HepG2 (cell line): ENCODE data around the gene GCH1. TPM values are rescaled to one million over a fixed set of nuclear protein-coding genes. Genes with fewer than 3 reads are reported as not detected.

Source experiments
- AGO2 ChIP-seq: fragments of 200-400 bp; formaldehyde crosslinking; optimal IDR thresholded peaks from 2 replicates; pipeline ENCODE3; 2017; ENCODE audit warnings: mild to moderate bottlenecking, low read depth, low read length, moderate library complexity
- KAT2B ChIP-seq: fragments of 150-350 bp; IDR thresholded peaks from 2 replicates; pipeline ENCODE4 v1.6.1; 2014; ENCODE audit warnings: low read depth, low read length, borderline replicate concordance
- KDM6A ChIP-seq: IDR thresholded peaks from 2 replicates; pipeline ENCODE4 v1.6.1; 2016; ENCODE audit warnings: low read depth
- NCOA1 ChIP-seq: sonication (generic); formaldehyde crosslinking; IDR thresholded peaks from 2 replicates; pipeline ENCODE4 v1.9.0; 2021; ENCODE audit warnings: missing genetic modification reagents
- PAXIP1 ChIP-seq: sonication (generic); formaldehyde crosslinking; conservative IDR thresholded peaks from 2 replicates; pipeline ENCODE4 v1.4.0; 2020; ENCODE audit warnings: mild to moderate bottlenecking, missing genetic modification reagents, moderate library complexity
- PRDM10 ChIP-seq: sonication (generic); formaldehyde crosslinking; IDR thresholded peaks from 2 replicates; pipeline ENCODE4 v1.4.0; 2020; ENCODE audit warnings: low read depth, missing genetic modification reagents
- SATB2 ChIP-seq: sonication (generic); formaldehyde crosslinking; IDR thresholded peaks from 2 replicates; pipeline ENCODE4 v1.5.0; 2020; ENCODE audit warnings: missing genetic modification reagents
- TRAFD1 ChIP-seq: sonication (generic); formaldehyde crosslinking; IDR thresholded peaks from 2 replicates; pipeline ENCODE4 v1.5.1; 2020; ENCODE audit warnings: missing genetic modification reagents, mild to moderate bottlenecking, borderline replicate concordance
- ZNF12 ChIP-seq: sonication (generic); formaldehyde crosslinking; IDR thresholded peaks from 2 replicates; pipeline ENCODE4 v1.5.0; 2020; ENCODE audit warnings: missing genetic modification reagents
- ZNF382 ChIP-seq: sonication (generic); formaldehyde crosslinking; IDR thresholded peaks from 2 replicates; pipeline ENCODE4 v1.5.0; 2020; ENCODE audit warnings: missing genetic modification reagents, mild to moderate bottlenecking, borderline replicate concordance
- polyA plus RNA-seq, 8 experiments: library from polyadenylated mRNA; depleted of rRNA in 3 of 8; stranded (reverse) in 7 of 8; unstranded in 1 of 8; fragments of >200 nt; fragmentation: Illumina TruSeq in 4 of 8; extraction: Trizol in 4 of 8; gene quantifications; 2 replicates each; pipeline versions ENCODE4 v1.2.1 to v1.2.3, GENCODE V29; 2011 to 2016; ENCODE audit warnings: low read depth in 4 of 8, missing spikeins in 1 of 8, mixed read lengths in 1 of 8; ENCODE audit not compliant: insufficient read depth in 1 of 8
- total RNA-seq, 5 experiments: library from RNA; depleted of rRNA; stranded (reverse); fragments of >200 nt; fragmentation: Illumina TruSeq; extraction: Trizol; gene quantifications; 2 replicates each; pipeline ENCODE4 v1.2.3, GENCODE V29; 2016; ENCODE audit warnings: low read depth in 1 of 5

The GCH1 gene
- total and polyA plus RNA-seq, 2 of the 13 experiments (the other 11 are each of a cell fraction or from before 2014, with no cell fraction given): 15.0 to 25.2 TPM

- TF ChIP-seq ZNF12 (no peak), AGO2 (no peak), PRDM10 (no peak), PAXIP1 (no peak), NCOA1 (no peak), SATB2 (CRISPR knock-in tag) (no peak), ZNF382 (no peak), KAT2B (no peak), KDM6A (CRISPR knock-in tag) (no peak), TRAFD1 (no peak)
- TF ChIP-seq, all 625 proteins: peak for 3
These were observed 11.0 kb downstream of the GCH1 start (continued) for GRCh38 chr14:54891471-54892245.
